ENCODE measurements around the gene GIPC1. TPM values are rescaled to one million over a fixed set of nuclear protein-coding genes. Genes with fewer than 3 reads are reported as not detected.
A peak's percentile ranks its signal among the peaks of the same experiment; 100 is the strongest.

Gene GIPC1
- total RNA-seq, 1 experiment from 2014 or later = 103 TPM

- Histone ChIP-seq H4K20me1 (ENCODE audit: insufficient read depth) (no peaks in the 10 kb centered on the region), H3K27me3 (ENCODE audit: insufficient read depth, low read length) (no peaks in the 10 kb centered on the region), H3K4me2 (ENCODE audit: low read length) (peak overlapping the region; percentile 79), H3K9me3 (ENCODE audit: control insufficient read depth in 1 of 2, insufficient read depth in 1 of 2, low read depth in 1 of 2, low read length in 2 of 2) (no peaks in the 10 kb centered on the region), H3K9ac (ENCODE audit: low read length) (peak overlapping the region; percentile 86; the same call in 1 of the 2 replicates), H3K27ac (ENCODE audit: low read depth, low read length) (no peak overlapping the region; the same call in 1 of the 2 replicates), H3K9me2 (ENCODE audit: insufficient read depth) (no peaks in the 10 kb centered on the region), H2AFZ (ENCODE audit: low read depth, low read length, poor library complexity, severe bottlenecking) (no peak overlapping the region), H3K79me2 (ENCODE audit: insufficient read depth, low read length) (peaks cover 33% of the 10 kb centered on the region), H3K4me1 (ENCODE audit: control insufficient read depth in 1 of 2, insufficient read depth in 2 of 2, low read length in 2 of 2) (peaks cover 23 to 33% of the 10 kb centered on the region in 2 experiments), H3K4me3 (replicated peaks in 1 of 2; ENCODE audit: low read depth in 1 of 2, low read length in 2 of 2) (no peak overlapping the region), H3K36me3 (ENCODE audit: control insufficient read depth in 1 of 2, insufficient read depth in 2 of 2, low read length in 2 of 2) (no peaks in the 10 kb centered on the region)
- intact Hi-C loops (cut with micrococcal nuclease) = no loop called here
- DNase-seq (ENCODE audit: low read depth, low spot score) = no peak
- no peak for ATAC-seq
- ChIA-PET POLR2A (interaction anchor here (1.4 to 3.1 kb wide), 4 partner anchors 9 to 21 kb away, joined by 5 to 15 read pairs (median 11); partner anchors contain the start of gene DNAJB1), CTCF (interaction anchor here (0.9 to 1.3 kb wide), 2 partner anchors 8 to 17 kb away, joined by 3 to 5 read pairs; no protein-coding TSS in a partner anchor), RAD21 (ENCODE audit: low non-redundant PET in 1 of 2, low total read pairs in 2 of 2, uncharacterized antibody in 2 of 2, unreplicated experiment in 2 of 2) (interaction anchor here in 1 of 2 experiments (1.0 kb wide), 1 partner anchor 9 kb away, joined by 3 read pairs; no protein-coding TSS in a partner anchor)
- no TSS peak for BruUV-seq (replicated peaks)
- TF ChIP-seq TCF7L2 (IDR thresholded peaks at IDR 0.05; ENCODE audit: borderline replicate concordance, extremely low read depth, insufficient read depth, insufficient read length) (no peak), SIN3A (IDR thresholded peaks at IDR 0.05; ENCODE audit: low read depth) (no peak), ZBTB33 (IDR thresholded peaks at IDR 0.05; ENCODE audit: extremely low read depth, insufficient replicate concordance, low read length) (no peak), CEBPB (IDR thresholded peaks at IDR 0.05; ENCODE audit: low read depth) (no peak)
Measured at GRCh38 chr19:14497228-14497921, 1.4 kb upstream of the GIPC1 start.

Data from HCT116 (cell line).